GM19455 (cell line): Measurements from ENCODE around the gene FLCN.
"Not testable (repeated sequence)": the region's sequence is repeated elsewhere in the genome, so short reads cannot be mapped to it uniquely, and the experiment has no call there.

Source experiments
- ATAC-seq: cut with Tn5 transposase; IDR thresholded peaks from one replicate; pipeline ENCODE4 v1.9.1; 2021; ENCODE audit not compliant: unreplicated experiment

FLCN gene

GRCh38 chr17:17188586-17188985, 48.4 kb downstream of the FLCN start:
- no peak for ATAC-seq

GRCh38 chr17:17186551-17187505, 50.1 kb downstream of the FLCN start:
- ATAC-seq = no peak

- ATAC-seq = no peak
Observed at GRCh38 chr17:17186051-17186450, 50.9 kb downstream of the FLCN start.

- ATAC-seq = not testable (repeated sequence)
Observed at GRCh38 chr17:17184985-17185757, 51.8 kb downstream of the FLCN start.

- no peak for ATAC-seq
Observed at GRCh38 chr17:17183744-17184143, 53.2 kb downstream of the FLCN start.

- no peak for ATAC-seq
Observed at GRCh38 chr17:17182598-17183136, 54.3 kb downstream of the FLCN start.

- no peak for ATAC-seq
Observed at GRCh38 chr17:17181666-17182597, 55.0 kb downstream of the FLCN start.

- no peak for ATAC-seq
Observed at GRCh38 chr17:17180741-17181525, 56.0 kb downstream of the FLCN start.

GRCh38 chr17:17180141-17180603, 56.8 kb downstream of the FLCN start:
- ATAC-seq = no peak

- ATAC-seq = peak; percentile 54
Observed at GRCh38 chr17:17179371-17179827, 57.6 kb downstream of the FLCN start.

GRCh38 chr17:17177176-17177575, 59.8 kb downstream of the FLCN start:
- no peak for ATAC-seq

GRCh38 chr17:17176341-17176740, 60.6 kb downstream of the FLCN start:
- no peak for ATAC-seq

- no peak for ATAC-seq
Observed at GRCh38 chr17:17175917-17176316, 61.1 kb downstream of the FLCN start.

GRCh38 chr17:17175340-17175739, 61.6 kb downstream of the FLCN start:
- no peak for ATAC-seq

- no peak for ATAC-seq
Observed at GRCh38 chr17:17173921-17174320, 63.0 kb downstream of the FLCN start.

- ATAC-seq = no peak
Observed at GRCh38 chr17:17172990-17173389, 64.0 kb downstream of the FLCN start.

- ATAC-seq = no peak
Observed at GRCh38 chr17:17172001-17172939, 64.7 kb downstream of the FLCN start.

- ATAC-seq = no peak
Observed at GRCh38 chr17:17171186-17171585, 65.8 kb downstream of the FLCN start.
